ENCODE measurements around the gene MAPKBP1. TPM values are rescaled to one million over a fixed set of nuclear protein-coding genes. Genes with fewer than 3 reads are reported as not detected.

The MAPKBP1 gene
- total RNA-seq, 2 experiments from 2014 or later, result 16.6 to 17.2 TPM

GRCh38 chr15:41825145-41825544, 50.9 kb downstream of the MAPKBP1 start:
- intact Hi-C loops (cut with micrococcal nuclease), result no loop called here
- POLR2A ChIA-PET, result interaction anchor here (0.6 kb wide), 2 partner anchors 234 to 471 kb away, joined by 3 to 4 read pairs; no protein-coding TSS in a partner anchor
- Mint-ChIP-seq H3K4me3 (no peak overlapping the region), H3K36me3 (ENCODE audit: low read depth) (peaks cover 6% of the 10 kb centered on the region), H3K9me3 (no peaks in the 10 kb centered on the region), H3K4me1 (ENCODE audit: low read depth) (peaks cover 13% of the 10 kb centered on the region), H3K27me3 (no peaks in the 10 kb centered on the region), H3K27ac (no peak overlapping the region)
- DNase-seq (no peak), ATAC-seq (no peak)
- no peak for TF ChIP-seq CTCF (IDR thresholded peaks at IDR 0.05)
- CTCF ChIA-PET, result interaction anchor here (1.2 to 4.6 kb wide), 3 partner anchors 13 to 80 kb away, joined by 4 to 17 read pairs (median 16); partner anchors contain the start of gene MAPKBP1

GRCh38 chr15:41825572-41826535, 51.6 kb downstream of the MAPKBP1 start:
- peaks cover 6% of the 10 kb centered on the region for H3K36me3 Mint-ChIP-seq (ENCODE audit: low read depth)
- H3K9me3 Mint-ChIP-seq, result no peaks in the 10 kb centered on the region
- no peak for DNase-seq
- H3K27ac Mint-ChIP-seq, result no peak overlapping the region
- H3K4me3 Mint-ChIP-seq, result peak overlapping the region; percentile 32
- H3K4me1 Mint-ChIP-seq (ENCODE audit: low read depth), result peaks cover 15% of the 10 kb centered on the region
- ChIA-PET POLR2A (interaction anchor here (0.6 kb wide), 1 partner anchor 472 kb away, joined by 3 read pairs; no protein-coding TSS in a partner anchor), CTCF (interaction anchor here (1.2 to 4.6 kb wide), 3 partner anchors 14 to 79 kb away, joined by 4 to 17 read pairs (median 16); partner anchors contain the start of gene MAPKBP1)
- ATAC-seq, result no peak
- no peaks in the 10 kb centered on the region for H3K27me3 Mint-ChIP-seq
- no peak for TF ChIP-seq CTCF (IDR thresholded peaks at IDR 0.05)
- intact Hi-C loops (cut with micrococcal nuclease), result no loop called here

- Mint-ChIP-seq H3K27ac (peak overlapping the region; percentile 77), H3K9me3 (no peaks in the 10 kb centered on the region), H3K36me3 (ENCODE audit: low read depth) (peaks cover 3% of the 10 kb centered on the region), H3K4me1 (ENCODE audit: low read depth) (peaks cover 27% of the 10 kb centered on the region), H3K4me3 (peak overlapping the region; percentile 90), H3K27me3 (no peaks in the 10 kb centered on the region)
- DNase-seq, result peak; percentile 18
- POLR2A ChIA-PET, result interaction anchor here (0.9 to 1.3 kb wide), 2 partner anchors 37 to 41 kb away, joined by 3 read pairs; no protein-coding TSS in a partner anchor
- peak; percentile 9 for ATAC-seq
- intact Hi-C loops (cut with micrococcal nuclease), result no loop called here
- CTCF ChIA-PET, result interaction anchor here (1.0 to 4.6 kb wide), 3 partner anchors 16 to 54 kb away, joined by 3 to 16 read pairs (median 3); partner anchors contain the start of gene MAPKBP1
- no peak for TF ChIP-seq CTCF (IDR thresholded peaks at IDR 0.05)
These were observed 53.1 kb downstream of the MAPKBP1 start for GRCh38 chr15:41827290-41827879.

- POLR2A ChIA-PET, result interaction anchor here (0.9 to 1.3 kb wide), 2 partner anchors 38 to 40 kb away, joined by 3 read pairs; no protein-coding TSS in a partner anchor
- ATAC-seq, result peak; percentile 96
- peak within 1 kb of the TSS; percentile 90 for H3K4me3 Mint-ChIP-seq
- intact Hi-C loops (cut with micrococcal nuclease), result no loop called here
- peak; percentile 95 for DNase-seq
- TF ChIP-seq CTCF (IDR thresholded peaks at IDR 0.05), result no peak
- H3K4me1 Mint-ChIP-seq (ENCODE audit: low read depth), result peaks cover 34% of the 10 kb centered on the region
- no peaks in the 10 kb centered on the region for H3K27me3 Mint-ChIP-seq
- no peaks in the 10 kb centered on the region for H3K9me3 Mint-ChIP-seq
- CTCF ChIA-PET, result interaction anchor here (1.0 to 4.6 kb wide), 3 partner anchors 17 to 54 kb away, joined by 3 to 16 read pairs (median 3); partner anchors contain the start of gene MAPKBP1
- peaks cover 3% of the 10 kb centered on the region for H3K36me3 Mint-ChIP-seq (ENCODE audit: low read depth)
- peak within 1 kb of the TSS; percentile 84 for H3K27ac Mint-ChIP-seq
These were observed 53.9 kb downstream of the MAPKBP1 start, which contains the start of gene JMJD7 for GRCh38 chr15:41827880-41828806. Gene JMJD7, plus strand, starts transcription at chr15:41828092. Its CDS starts 33 bp downstream, at chr15:41828125.
